GM18867 (cell line): Measurements from ENCODE around the gene KLHL30.

Experiments
- ATAC-seq: cut with Tn5 transposase; IDR thresholded peaks from one replicate; pipeline ENCODE4 v1.9.1; 2021; ENCODE audit warnings: mild to moderate bottlenecking, moderate library complexity; ENCODE audit not compliant: unreplicated experiment

The KLHL30 gene

GRCh38 chr2:238171575-238172187 is 33.2 kb downstream of the KLHL30 start:
- ATAC-seq, result no peak

GRCh38 chr2:238172439-238172838 is 34.0 kb downstream of the KLHL30 start:
- no peak for ATAC-seq

- ATAC-seq, result no peak
Observed at GRCh38 chr2:238173692-238174091, 35.2 kb downstream of the KLHL30 start.

- no peak for ATAC-seq
Observed at GRCh38 chr2:238174291-238174690, 35.8 kb downstream of the KLHL30 start.

- ATAC-seq, result no peak
Observed at GRCh38 chr2:238174701-238175100, 36.2 kb downstream of the KLHL30 start.

- no peak for ATAC-seq
Observed at GRCh38 chr2:238176613-238177012, 38.1 kb downstream of the KLHL30 start.

GRCh38 chr2:238180554-238180953 is 42.1 kb downstream of the KLHL30 start:
- ATAC-seq, result no peak

- no peak for ATAC-seq
Observed at GRCh38 chr2:238182362-238182761, 43.9 kb downstream of the KLHL30 start.

GRCh38 chr2:238183821-238184220 is 45.4 kb downstream of the KLHL30 start:
- ATAC-seq, result no peak

- ATAC-seq, result no peak
Observed at GRCh38 chr2:238187618-238188548, 49.4 kb downstream of the KLHL30 start.

- ATAC-seq, result no peak
Observed at GRCh38 chr2:238190445-238190844, 52.0 kb downstream of the KLHL30 start.
